ENCODE data around the gene PDSS1. TPM values are rescaled to one million over a fixed set of nuclear protein-coding genes. Genes with fewer than 3 reads are reported as not detected.

PDSS1 gene
- total RNA-seq, 1 experiment from 2014 or later, result 18.4 TPM

- no peaks in the 10 kb centered on the region for H3K27me3 Mint-ChIP-seq (ENCODE audit: low read depth)
- no peak overlapping the region for H3K27ac ChIP-seq (ENCODE audit: insufficient read length, low read depth, low read length)
- peak overlapping the region in 1 of 3 experiments; percentile 82; a peak in 1 of 7 replicates for H3K27ac Mint-ChIP-seq
Observed at GRCh38 chr10:26780106-26780792, 82.7 kb downstream of the PDSS1 start.

More at GRCh38 chr10:26780106-26780792, 82.7 kb downstream of the PDSS1 start:
- Histone ChIP-seq H4K8ac (replicated peaks; ENCODE audit: insufficient read length, low read depth, low read length) (no peak overlapping the region), H3K4me1 (ENCODE audit: insufficient read depth, low read length) (peaks cover 13% of the 10 kb centered on the region; the same call in 1 of the 2 replicates), H3K9me3 (ENCODE audit: control insufficient read depth, low read depth, low read length) (no peaks in the 10 kb centered on the region), H2BK120ac (ENCODE audit: low read depth, low read length, poor library complexity, severe bottlenecking) (no peak overlapping the region), H4K5ac (ENCODE audit: insufficient read length, low read depth, low read length) (no peak overlapping the region), H3K79me1 (ENCODE audit: insufficient read depth, low read depth, low read length, poor library complexity, severe bottlenecking) (peaks cover 4% of the 10 kb centered on the region), H3K4me2 (ENCODE audit: insufficient read depth, insufficient read length, low read length) (no peak overlapping the region), H2AFZ (ENCODE audit: low read length) (no peak overlapping the region), H3K79me2 (ENCODE audit: insufficient read depth, low read length) (peaks cover 4% of the 10 kb centered on the region; the same call in 1 of the 2 replicates), H2BK5ac (ENCODE audit: insufficient read length, low read length) (no peak overlapping the region), H3K56ac (ENCODE audit: insufficient read length, low read depth, low read length) (no peak overlapping the region), H2AK5ac (ENCODE audit: insufficient read length, low read length) (no peak overlapping the region), H4K91ac (ENCODE audit: insufficient read length, low read depth, low read length) (no peak overlapping the region), H4K20me1 (ENCODE audit: control insufficient read depth, insufficient read depth, insufficient read length) (no peaks in the 10 kb centered on the region), H3K27me3 (ENCODE audit: insufficient read depth, low read length) (no peaks in the 10 kb centered on the region), H3K4ac (ENCODE audit: low read depth, low read length) (no peak overlapping the region), H3K18ac (ENCODE audit: insufficient read length, low read depth, low read length) (peak overlapping the region; percentile 18), H2BK20ac (ENCODE audit: low read depth, low read length, poor library complexity, severe bottlenecking) (no peak overlapping the region), H3K14ac (ENCODE audit: insufficient read depth, low read length) (peak overlapping the region; percentile 15; the same call in 1 of the 2 replicates), H3K23me2 (ENCODE audit: insufficient read length, low read depth, low read length, poor library complexity, severe bottlenecking) (no peaks in the 10 kb centered on the region), H3K9ac (ENCODE audit: extremely low read depth, insufficient read length, low read length) (no peak overlapping the region), H3T11ph (ENCODE audit: low read length) (no peak overlapping the region), H2BK15ac (ENCODE audit: low read depth, low read length) (no peak overlapping the region), H2BK12ac (ENCODE audit: insufficient read length, low read depth, low read length) (no peak overlapping the region), H3K23ac (ENCODE audit: insufficient read length, low read depth, low read length) (no peak overlapping the region)
- Mint-ChIP-seq H3K4me1 (peaks cover 24 to 43% of the 10 kb centered on the region in 2 experiments), H3K36me3 (ENCODE audit: insufficient read depth in 1 of 3, low read depth in 3 of 3) (no peaks in the 10 kb centered on the region), H3K9me3 (no peaks in the 10 kb centered on the region), H3K4me3 (no peak overlapping the region)
- DNase-seq, result no peak
- WGBS (ENCODE audit: extremely low coverage, insufficient read length, low lambda C conversion rate), result no CpG with 5 or more reads among the region's 8 CpGs
- TF ChIP-seq CTCF (conservative IDR thresholded peaks at IDR 0.05), result no peak
